ENCODE data around the gene VPS45.
A peak's percentile ranks its signal among the peaks of the same experiment; 100 is the strongest.

Gene VPS45

GRCh38 chr1:150151291-150152181 is 84.0 kb downstream of the VPS45 start (continued):
- no peak for TF ChIP-seq CSRNP3 (CRISPR knock-in tag; IDR thresholded peaks at IDR 0.05)

- ATAC-seq, result peak; percentile 3
- no peak for TF ChIP-seq ZC3H10 (CRISPR knock-in tag; IDR thresholded peaks at IDR 0.05)
- TF ChIP-seq ESRRG (CRISPR knock-in tag; IDR thresholded peaks at IDR 0.05), result no peak
These were observed 84.6 kb downstream of the VPS45 start for GRCh38 chr1:150152182-150152536.

GRCh38 chr1:150152772-150153456 is 85.3 kb downstream of the VPS45 start:
- peak; percentile 20 for ATAC-seq
- TF ChIP-seq ZC3H10 (CRISPR knock-in tag; IDR thresholded peaks at IDR 0.05), result no peak
- TF ChIP-seq ZNF8 (CRISPR knock-in tag; IDR thresholded peaks at IDR 0.05), result no peak
- no peak for TF ChIP-seq ZFP3 (CRISPR knock-in tag; IDR thresholded peaks at IDR 0.05)
- no peak for TF ChIP-seq ESRRG (CRISPR knock-in tag; IDR thresholded peaks at IDR 0.05)
- TF ChIP-seq POU6F1 (CRISPR knock-in tag; IDR thresholded peaks at IDR 0.05; ENCODE audit: borderline replicate concordance, low read depth), result no peak
- TF ChIP-seq ZFP30 (CRISPR knock-in tag; IDR thresholded peaks at IDR 0.05), result no peak
- no peak for TF ChIP-seq ZNF565 (CRISPR knock-in tag; conservative IDR thresholded peaks at IDR 0.05; ENCODE audit: low read depth)
- TF ChIP-seq TSHZ2 (CRISPR knock-in tag; IDR thresholded peaks at IDR 0.05), result no peak
- no peak for TF ChIP-seq ISL1 (CRISPR knock-in tag; IDR thresholded peaks at IDR 0.05)
- TF ChIP-seq RARB (CRISPR knock-in tag; IDR thresholded peaks at IDR 0.05), result no peak
- TF ChIP-seq ARNTL (CRISPR knock-in tag; IDR thresholded peaks at IDR 0.05; ENCODE audit: borderline replicate concordance, low read depth), result no peak
- TF ChIP-seq ZNF70 (CRISPR knock-in tag; IDR thresholded peaks at IDR 0.05), result no peak
- TF ChIP-seq GLIS3 (CRISPR knock-in tag; IDR thresholded peaks at IDR 0.05), result no peak
- no peak for TF ChIP-seq CSDC2 (CRISPR knock-in tag; IDR thresholded peaks at IDR 0.05)
- TF ChIP-seq BACH2 (CRISPR knock-in tag; IDR thresholded peaks at IDR 0.05; ENCODE audit: borderline replicate concordance), result no peak
- no peak for TF ChIP-seq PPARA (CRISPR knock-in tag; IDR thresholded peaks at IDR 0.05; ENCODE audit: borderline replicate concordance)
- no peak for TF ChIP-seq CREB5 (CRISPR knock-in tag; IDR thresholded peaks at IDR 0.05; ENCODE audit: low read depth)
- TF ChIP-seq SNAI2 (CRISPR knock-in tag; IDR thresholded peaks at IDR 0.05), result no peak

- no peak for TF ChIP-seq PATZ1 (CRISPR knock-in tag; IDR thresholded peaks at IDR 0.05; ENCODE audit: borderline replicate concordance)
- no peak for TF ChIP-seq GLIS3 (CRISPR knock-in tag; IDR thresholded peaks at IDR 0.05)
- no peak for TF ChIP-seq ISL1 (CRISPR knock-in tag; IDR thresholded peaks at IDR 0.05)
- TF ChIP-seq ZNF70 (CRISPR knock-in tag; IDR thresholded peaks at IDR 0.05), result no peak
- no peak for TF ChIP-seq ARNTL (CRISPR knock-in tag; IDR thresholded peaks at IDR 0.05; ENCODE audit: borderline replicate concordance, low read depth)
- TF ChIP-seq ZNF565 (CRISPR knock-in tag; conservative IDR thresholded peaks at IDR 0.05; ENCODE audit: low read depth), result no peak
- TF ChIP-seq BACH2 (CRISPR knock-in tag; IDR thresholded peaks at IDR 0.05; ENCODE audit: borderline replicate concordance), result no peak
- no peak for TF ChIP-seq ESRRG (CRISPR knock-in tag; IDR thresholded peaks at IDR 0.05)
- no peak for TF ChIP-seq CREB5 (CRISPR knock-in tag; IDR thresholded peaks at IDR 0.05; ENCODE audit: low read depth)
- no peak for ATAC-seq
These were observed 86.6 kb downstream of the VPS45 start for GRCh38 chr1:150154143-150154542.

All from SK-N-SH treated with all-trans-retinoic acid at 6 μM for 48 hours (cell line).